ENCODE measurements around the gene KCNJ1. TPM values are rescaled to one million over a fixed set of nuclear protein-coding genes. Genes with fewer than 3 reads are reported as not detected.

Gene KCNJ1
- total and polyA plus RNA-seq, 2 of the 8 experiments (the other 6 are each of a cell fraction or from before 2014, with no cell fraction given) = 0.17 to 0.23 TPM

DNA sequence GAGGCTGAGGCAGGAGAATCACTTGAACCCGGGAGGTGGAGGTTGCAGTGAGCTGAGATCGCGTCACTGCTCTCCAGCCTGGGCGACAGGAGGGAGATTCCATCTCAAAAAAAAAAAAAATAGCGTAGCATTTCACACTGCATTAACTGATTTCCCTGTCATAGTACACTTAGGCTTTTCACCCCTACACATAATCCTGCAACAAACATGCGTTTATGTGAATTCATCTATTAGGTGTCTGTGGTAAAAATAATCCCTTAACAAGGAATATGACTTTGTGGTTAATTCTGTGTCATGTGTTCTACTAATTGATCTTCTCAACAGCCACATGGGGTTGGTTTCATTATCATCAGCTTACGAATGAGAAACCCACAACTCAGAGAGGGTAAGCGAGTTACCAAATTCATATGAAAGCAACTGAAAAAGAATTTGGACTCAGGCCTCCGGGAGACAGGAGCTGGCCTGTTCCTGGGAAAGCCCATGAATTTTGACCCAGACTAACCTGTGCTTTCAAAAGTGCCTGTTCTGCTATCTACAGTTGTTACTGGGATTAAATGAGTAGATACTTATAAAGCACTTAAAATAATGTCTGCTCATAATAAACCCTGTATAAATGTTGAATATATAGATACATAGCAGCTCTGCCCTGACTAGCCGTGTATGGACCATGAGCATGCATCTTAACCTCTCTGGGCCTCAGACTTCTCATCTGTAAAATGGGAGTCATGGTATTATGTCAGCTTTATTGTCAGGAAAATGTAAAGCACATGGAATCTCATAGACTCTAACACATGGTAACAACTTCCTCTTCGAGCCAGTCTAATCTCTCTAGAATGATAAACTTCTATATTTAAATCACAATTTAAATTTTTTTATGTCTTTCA lies 36.6 kb downstream of the KCNJ1 start (continued):
- no peak for TF ChIP-seq CHD7 (IDR thresholded peaks at IDR 0.05; ENCODE audit: insufficient replicate concordance, low read length)
- no peak for TF ChIP-seq ZNF274 (IDR thresholded peaks at IDR 0.05; ENCODE audit: borderline replicate concordance, extremely low read depth, low read length)
- no peak for TF ChIP-seq CTCF (IDR thresholded peaks at IDR 0.05; ENCODE audit: control extremely low read depth in 1 of 3, insufficient read depth in 1 of 3, low read depth in 1 of 3, low read length in 3 of 3)
- no peak for TF ChIP-seq CHD2 (IDR thresholded peaks at IDR 0.05; ENCODE audit: low read length)
- TF ChIP-seq EZH2 (IDR thresholded peaks at IDR 0.05; ENCODE audit: low read depth, low read length, severe bottlenecking) = no peak
- TF ChIP-seq E2F6 (IDR thresholded peaks at IDR 0.05) = no peak

Measured in H1 (cell line).